Heart right ventricle (tissue), 16 donors: ENCODE data around the gene NDUFS2. TPM values are rescaled to one million over a fixed set of nuclear protein-coding genes. Genes with fewer than 3 reads are reported as not detected.

Source experiments
- ATAC-seq, 8 donors: fragments of 200-7000 bp; cut with Tn5 transposase; one replicate each; pipeline ENCODE4 v1.9.1; 2020; ENCODE audit warnings: mild to moderate bottlenecking in 8 of 8, moderate library complexity in 8 of 8, moderate number of reproducible peaks in 1 of 8
- DNase-seq, 2 donors: peaks; one replicate each; pipeline ENCODE4 v3.0.0-alpha.2; 2020
- H3K27ac ChIP-seq, 10 donors: fragments of 200-600 bp; sonication (generic) in 2 of 10; one replicate each; pipeline versions ENCODE4 v1.5.0 to v1.8.0; 2020 to 2022; ENCODE audit warnings: mild to moderate bottlenecking in 3 of 10
- H3K27me3 ChIP-seq, 7 donors: fragments of 200-600 bp; one replicate each; pipeline ENCODE4 v1.8.0; 2021 to 2022; ENCODE audit warnings: mild to moderate bottlenecking in 2 of 7
- H3K36me3 ChIP-seq, 9 donors: fragments of 200-600 bp; sonication (generic) in 1 of 9; one replicate each; pipeline versions ENCODE4 v1.5.0 to v1.8.0; 2020 to 2022; ENCODE audit warnings: mild to moderate bottlenecking in 2 of 9
- H3K4me1 ChIP-seq, 9 donors: fragments of 200-600 bp; sonication (generic) in 1 of 9; one replicate each; pipeline versions ENCODE4 v1.5.0 to v1.8.0; 2020 to 2022; ENCODE audit warnings: mild to moderate bottlenecking in 4 of 9
- H3K4me3 ChIP-seq, 10 donors: fragments of 200-600 bp; sonication (generic) in 2 of 10; one replicate each; pipeline versions ENCODE4 v1.5.0 to v1.8.0; 2020 to 2022; ENCODE audit warnings: mild to moderate bottlenecking in 7 of 10, moderate library complexity in 2 of 10
- H3K9me3 ChIP-seq, 11 donors: fragments of 200-600 bp in 10 of 11; sonication (generic) in 2 of 11; one replicate each; pipeline versions ENCODE4 v1.5.0 to v1.8.0; 2013 to 2022; ENCODE audit warnings: mild to moderate bottlenecking in 2 of 11, control low read depth in 1 of 11, moderate library complexity in 1 of 11
- WGBS, 2 donors: extraction: QIAGEN DNeasy Blood & Tissue Kit; methylation state at CpG; one replicate each; pipeline ENCODE4 v1.1.7; 2013; ENCODE audit warnings: inconsistent platforms in 1 of 2; 5-methylcytosine and 5-hydroxymethylcytosine counted together
- intact Hi-C, 10 donors: fragments of 100-400 bp; cut with DNase I; formaldehyde crosslinking; loops; one replicate each; pipeline versions ENCODE4 v1.11.1 to v1.14.2; 2022
- microRNA-seq, 2 donors: library from miRNA; unstranded; fragments of <30 nt; microRNA quantifications; one replicate each; pipeline ENCODE4 v1.2.0, GENCODE V29; 2021
- polyA plus RNA-seq, 2 donors: library from polyadenylated mRNA; stranded (reverse); fragments of 200-250 nt; gene quantifications; one replicate each; pipeline ENCODE4 v1.2.3, GENCODE V29; 2013
- total RNA-seq, 10 donors: library from RNA; stranded (reverse); fragmentation: NEBNext Ultra II Directional in 3 of 10; extraction: Animal tissue kit (Norgen Biotek cat#: 25700) in 3 of 10; gene quantifications; one replicate each; pipeline versions ENCODE4 v1.2.1 to v1.2.4, GENCODE V29; 2021 to 2023
- TF ChIP-seq, protein P1 (sequence below), 9 donors: fragments of 200-600 bp; sonication (generic) in 2 of 9; IDR thresholded peaks; one replicate each; pipeline versions ENCODE4 v1.5.0 to v1.8.0; 2021 to 2022; ENCODE audit warnings: antibody characterized with exemption in 9 of 9, mild to moderate bottlenecking in 5 of 9, moderate library complexity in 1 of 9
- donor health status: Arrhythmogenic right ventricular cardiomyopathy.
- donor health status: ischemic (EF 13 %, LVEDD 7.1; RV severe dilation, severe dysfunction).
- donor health status: healthy with polysubstance abuse.
- donor health status: DM: no; HTN: yes; CAD: no.
- donor health status: DM: no; HTN: no; CAD: no.
- donor health status: ischemic (EF 25% LVEDD 6.9; RV normal size, moderate dysfunction).
- donor health status: ischemic (EF 25% LVEDD 5.7; RV mildly dilated, moderate dysfunction).
- donor health status: healthy.
- donor health status: DM: yes; HTN: yes; CAD: no.
- donor health status: Ischemic cardiomyopathy.
- donor health status: ischemic (EF 35%, LVEDD 5.7; RV mildly dilated, moderate dysfunction).
- donor health status: nonischemic (EF 11% LVEDD 7.7; RV severe dilation, severe dysfunction).
- donor health status: DM: yes; HTN: yes; CAD: no.
- donor health status: PGD.
- donor health status: ischemic (EF 29% LVEDD 5.4; RV normal size, mild dysfunction).
- donor health status: nonischemic (EF 23%, LVEDD 6.1; RV moderate dilation, normal function).

NDUFS2 gene
- total and polyA plus RNA-seq, 12 donors: 121 to 370 (median 309) TPM

DNA sequence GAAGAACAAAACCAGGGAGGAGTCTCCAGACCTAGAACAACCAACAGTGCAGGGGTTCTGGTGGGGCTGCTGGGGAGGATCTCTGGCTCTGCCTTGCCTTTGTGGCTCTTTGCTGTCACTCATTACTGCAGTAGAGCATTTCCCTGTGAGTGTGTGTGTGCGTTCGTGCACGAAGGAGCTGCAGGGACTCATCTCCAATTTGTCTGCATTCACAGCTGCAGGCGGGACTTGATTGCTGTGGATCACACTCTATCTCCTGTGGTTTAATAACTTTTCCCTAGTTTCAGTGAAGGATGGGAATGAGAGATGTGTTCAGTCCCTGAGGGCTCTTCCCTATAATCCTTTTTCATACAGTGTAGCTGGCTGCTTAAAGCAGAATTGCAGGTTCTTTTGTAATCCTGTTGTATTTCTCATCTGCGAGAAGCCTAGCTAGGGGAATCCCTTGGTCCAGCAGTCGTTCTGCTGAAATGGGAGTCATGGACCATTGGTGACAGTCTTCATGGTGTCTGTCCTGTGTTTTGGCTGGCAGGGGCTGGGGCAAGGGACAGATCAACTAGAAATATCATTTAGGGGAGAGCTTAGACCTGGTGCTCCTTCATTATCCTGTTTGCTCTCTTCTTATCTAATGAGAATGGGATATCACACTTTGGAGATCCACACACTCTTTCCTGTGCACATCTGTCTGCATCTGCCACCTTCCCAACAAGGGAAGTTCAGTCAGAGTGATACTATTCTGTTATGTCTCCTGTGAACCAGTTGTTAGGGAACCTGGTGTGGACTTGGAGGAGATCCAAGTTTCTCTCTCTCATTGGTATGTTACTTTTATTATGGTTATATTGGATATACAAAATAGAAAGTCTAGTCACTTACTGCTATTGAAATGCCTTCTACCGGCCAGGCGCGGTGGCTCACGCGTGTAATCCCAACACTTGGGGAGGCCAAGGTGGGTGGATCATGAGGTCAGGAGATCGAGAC is 59.4 kb downstream of the NDUFS2 start:
- Histone ChIP-seq H3K9me3 (peaks cover 0 to 13% (median 8%) of the 10 kb centered on the region in 11 donors), H3K4me1 (peaks cover 0 to 17% (median 12%) of the 10 kb centered on the region in 9 donors), H3K36me3 (no peaks in the 10 kb centered on the region), H3K27ac (no peak overlapping the region), H3K27me3 (peaks cover 0 to 59% (median 47%) of the 10 kb centered on the region in 7 donors), H3K4me3 (no peak overlapping the region)
- 78 to 82% methylated on average over 12 of the region's 12 CpGs for WGBS, 2 donors
- no peak for ATAC-seq
- DNase-seq: no peak
- intact Hi-C loops: no loop called here
- TF ChIP-seq, protein P1, sequence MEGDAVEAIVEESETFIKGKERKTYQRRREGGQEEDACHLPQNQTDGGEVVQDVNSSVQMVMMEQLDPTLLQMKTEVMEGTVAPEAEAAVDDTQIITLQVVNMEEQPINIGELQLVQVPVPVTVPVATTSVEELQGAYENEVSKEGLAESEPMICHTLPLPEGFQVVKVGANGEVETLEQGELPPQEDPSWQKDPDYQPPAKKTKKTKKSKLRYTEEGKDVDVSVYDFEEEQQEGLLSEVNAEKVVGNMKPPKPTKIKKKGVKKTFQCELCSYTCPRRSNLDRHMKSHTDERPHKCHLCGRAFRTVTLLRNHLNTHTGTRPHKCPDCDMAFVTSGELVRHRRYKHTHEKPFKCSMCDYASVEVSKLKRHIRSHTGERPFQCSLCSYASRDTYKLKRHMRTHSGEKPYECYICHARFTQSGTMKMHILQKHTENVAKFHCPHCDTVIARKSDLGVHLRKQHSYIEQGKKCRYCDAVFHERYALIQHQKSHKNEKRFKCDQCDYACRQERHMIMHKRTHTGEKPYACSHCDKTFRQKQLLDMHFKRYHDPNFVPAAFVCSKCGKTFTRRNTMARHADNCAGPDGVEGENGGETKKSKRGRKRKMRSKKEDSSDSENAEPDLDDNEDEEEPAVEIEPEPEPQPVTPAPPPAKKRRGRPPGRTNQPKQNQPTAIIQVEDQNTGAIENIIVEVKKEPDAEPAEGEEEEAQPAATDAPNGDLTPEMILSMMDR (IDR thresholded peaks at IDR 0.05): no peak

Small RNAs within 50 kb of the gene (microRNA-seq; reads per million reads assigned to microRNA genes)
- 1.5 to 1.8 reads per million in 2 donors for gene MIR5187

Other genes starting within 250 kb of the NDUFS2 start
- not detected for gene ITLN2, start 247.6 kb upstream of the NDUFS2 start, total RNA-seq
- under 1 TPM in 1 of 2 donors, not detected in 1; 0.22 TPM for gene ITLN2, start 247.6 kb upstream of the NDUFS2 start, polyA plus RNA-seq
- 10 to 100 TPM in 6 of 10 donors, 1 to 10 TPM in 4; 7.1 to 22.7 (median 10.5) TPM for gene F11R, start 181.2 kb upstream of the NDUFS2 start, total RNA-seq
- gene F11R, start 181.2 kb upstream of the NDUFS2 start, polyA plus RNA-seq: 1 to 10 TPM; 7.5 to 9.9 TPM
- gene TSTD1, start 163.4 kb upstream of the NDUFS2 start, total RNA-seq: 10 to 100 TPM in 9 of 10 donors, 1 to 10 TPM in 1; 8.0 to 18.0 (median 13.4) TPM
- gene TSTD1, start 163.4 kb upstream of the NDUFS2 start, polyA plus RNA-seq: 10 to 100 TPM; 11.8 to 15.3 TPM
- gene USF1, start 156.4 kb upstream of the NDUFS2 start, total RNA-seq: 10 to 100 TPM; 23.7 to 43.6 (median 28.5) TPM
- gene USF1, start 156.4 kb upstream of the NDUFS2 start, polyA plus RNA-seq: 10 to 100 TPM; 42.4 to 55.1 TPM
- 10 to 100 TPM in 1 of 10 donors, 1 to 10 TPM in 9; 1.5 to 16.4 (median 2.1) TPM for gene ARHGAP30, start 132.5 kb upstream of the NDUFS2 start, total RNA-seq
- 1 to 10 TPM; 1.2 to 1.4 TPM for gene ARHGAP30, start 132.5 kb upstream of the NDUFS2 start, polyA plus RNA-seq
- under 1 TPM in 1 of 10 donors, not detected in 9; 0.19 TPM for gene NECTIN4, start 112.8 kb upstream of the NDUFS2 start, total RNA-seq
- under 1 TPM in 1 of 2 donors, not detected in 1; 0.06 TPM for gene NECTIN4, start 112.8 kb upstream of the NDUFS2 start, polyA plus RNA-seq
- gene KLHDC9, start 104.0 kb upstream of the NDUFS2 start, total RNA-seq: 10 to 100 TPM in 5 of 10 donors, 1 to 10 TPM in 5; 2.2 to 17.7 (median 9.0) TPM
- gene KLHDC9, start 104.0 kb upstream of the NDUFS2 start, polyA plus RNA-seq: 1 to 10 TPM in 1 of 2 donors, under 1 TPM in 1; 0.83 to 6.7 TPM
- 10 to 100 TPM; 44.6 to 78.7 (median 54.1) TPM for gene PFDN2, start 84.3 kb upstream of the NDUFS2 start, total RNA-seq
- 100 to 1,000 TPM; 185 to 273 TPM for gene PFDN2, start 84.3 kb upstream of the NDUFS2 start, polyA plus RNA-seq
- 10 to 100 TPM; 24.1 to 41.2 (median 33.4) TPM for gene NIT1, start 84.3 kb upstream of the NDUFS2 start, total RNA-seq
- 10 to 100 TPM; 28.5 to 30.6 TPM for gene NIT1, start 84.3 kb upstream of the NDUFS2 start, polyA plus RNA-seq
- gene DEDD, start 69.7 kb upstream of the NDUFS2 start, total RNA-seq: 10 to 100 TPM; 21.7 to 33.0 (median 26.3) TPM
- 10 to 100 TPM; 19.7 to 27.2 TPM for gene DEDD, start 69.7 kb upstream of the NDUFS2 start, polyA plus RNA-seq
- gene UFC1, start 48.4 kb upstream of the NDUFS2 start, total RNA-seq: 10 to 100 TPM; 63.9 to 88.3 (median 74.9) TPM
- gene UFC1, start 48.4 kb upstream of the NDUFS2 start, polyA plus RNA-seq: 100 to 1,000 TPM in 1 of 2 donors, 10 to 100 TPM in 1; 43.0 to 142 TPM
- 10 to 100 TPM in 9 of 10 donors, 1 to 10 TPM in 1; 8.8 to 24.0 (median 14.7) TPM for gene USP21, start 42.9 kb upstream of the NDUFS2 start, total RNA-seq
- 10 to 100 TPM; 13.2 to 22.4 TPM for gene USP21, start 42.9 kb upstream of the NDUFS2 start, polyA plus RNA-seq
- 10 to 100 TPM in 8 of 10 donors, 1 to 10 TPM in 2; 8.5 to 19.8 (median 15.0) TPM for gene PPOX, start 35.9 kb upstream of the NDUFS2 start, total RNA-seq
- gene PPOX, start 35.9 kb upstream of the NDUFS2 start, polyA plus RNA-seq: 10 to 100 TPM in 1 of 2 donors, 1 to 10 TPM in 1; 10.0 to 58.5 TPM
- 10 to 100 TPM; 12.1 to 28.9 (median 19.6) TPM for gene B4GALT3, start 24.9 kb upstream of the NDUFS2 start, total RNA-seq
- gene B4GALT3, start 24.9 kb upstream of the NDUFS2 start, polyA plus RNA-seq: 10 to 100 TPM; 11.5 to 25.5 TPM
- gene ADAMTS4, start 3.3 kb upstream of the NDUFS2 start, total RNA-seq: 10 to 100 TPM in 6 of 10 donors, 1 to 10 TPM in 4; 1.7 to 86.1 (median 17.7) TPM
- gene ADAMTS4, start 3.3 kb upstream of the NDUFS2 start, polyA plus RNA-seq: 10 to 100 TPM in 1 of 2 donors, 1 to 10 TPM in 1; 5.4 to 11.9 TPM
- 10 to 100 TPM in 4 of 10 donors, 1 to 10 TPM in 6; 2.0 to 65.8 (median 5.3) TPM for gene FCER1G, start 12.9 kb downstream of the NDUFS2 start, total RNA-seq
- 10 to 100 TPM; 19.7 to 64.6 TPM for gene FCER1G, start 12.9 kb downstream of the NDUFS2 start, polyA plus RNA-seq
- under 1 TPM in 1 of 10 donors, not detected in 9; 0.89 TPM for gene APOA2, start 21.3 kb downstream of the NDUFS2 start, total RNA-seq
- not detected for gene APOA2, start 21.3 kb downstream of the NDUFS2 start, polyA plus RNA-seq
- gene TOMM40L, start 23.7 kb downstream of the NDUFS2 start, total RNA-seq: 10 to 100 TPM; 29.8 to 37.6 (median 33.2) TPM
- 10 to 100 TPM; 17.6 to 29.3 TPM for gene TOMM40L, start 23.7 kb downstream of the NDUFS2 start, polyA plus RNA-seq
- gene NR1I3, start 35.8 kb downstream of the NDUFS2 start, total RNA-seq: not detected
- gene NR1I3, start 35.8 kb downstream of the NDUFS2 start, polyA plus RNA-seq: under 1 TPM in 1 of 2 donors, not detected in 1; 0.10 TPM
- gene PCP4L1, start 56.4 kb downstream of the NDUFS2 start, total RNA-seq: 1 to 10 TPM in 1 of 10 donors, under 1 TPM in 8, not detected in 1; 0.38 to 1.0 (median 0.46) TPM
- gene PCP4L1, start 56.4 kb downstream of the NDUFS2 start, polyA plus RNA-seq: under 1 TPM; 0.29 to 0.75 TPM
- 1 to 10 TPM; 1.0 to 5.6 (median 1.6) TPM for gene MPZ, start 107.6 kb downstream of the NDUFS2 start, total RNA-seq
- gene MPZ, start 107.6 kb downstream of the NDUFS2 start, polyA plus RNA-seq: 1 to 10 TPM; 1.5 to 3.4 TPM
- 100 to 1,000 TPM; 342 to 459 (median 420) TPM for gene SDHC, start 112.0 kb downstream of the NDUFS2 start, total RNA-seq
- gene SDHC, start 112.0 kb downstream of the NDUFS2 start, polyA plus RNA-seq: 100 to 1,000 TPM in 1 of 2 donors, 10 to 100 TPM in 1; 18.1 to 176 TPM
- not detected for gene CFAP126, start 165.5 kb downstream of the NDUFS2 start, total RNA-seq
- gene CFAP126, start 165.5 kb downstream of the NDUFS2 start, polyA plus RNA-seq: not detected